Stimulated activated CD8-positive, alpha-beta memory T cell treated with anti-CD3 and anti-CD28 coated beads, Interleukin-7, amount 100 ng/mL, for 24 hours (primary cell): ENCODE data around the gene PCDHGB4.
"Not testable (repeated sequence)": the region's sequence is repeated elsewhere in the genome, so short reads cannot be mapped to it uniquely, and the experiment has no call there.

Source experiments
- DNase-seq: peaks from one replicate; pipeline ENCODE4 v3.0.0-alpha.2; 2020; ENCODE audit warnings: low read depth

PCDHGB4 gene

DNA sequence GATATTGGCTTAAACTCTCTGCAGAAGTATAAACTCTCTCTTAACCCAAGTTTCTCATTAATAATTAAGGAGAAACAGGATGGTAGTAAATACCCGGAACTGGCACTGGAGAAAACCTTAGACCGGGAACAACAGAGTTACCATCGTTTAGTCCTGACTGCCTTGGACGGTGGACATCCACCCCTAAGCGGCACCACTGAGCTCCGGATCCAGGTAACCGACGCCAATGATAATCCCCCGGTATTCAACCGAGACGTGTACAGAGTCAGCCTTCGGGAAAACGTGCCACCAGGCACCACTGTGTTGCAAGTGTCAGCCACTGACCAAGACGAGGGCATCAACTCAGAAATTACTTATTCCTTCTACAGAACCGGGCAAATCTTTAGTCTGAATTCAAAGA, 11.1 kb downstream of the PCDHGB4 start:
- DNase-seq, result no peak

DNA sequence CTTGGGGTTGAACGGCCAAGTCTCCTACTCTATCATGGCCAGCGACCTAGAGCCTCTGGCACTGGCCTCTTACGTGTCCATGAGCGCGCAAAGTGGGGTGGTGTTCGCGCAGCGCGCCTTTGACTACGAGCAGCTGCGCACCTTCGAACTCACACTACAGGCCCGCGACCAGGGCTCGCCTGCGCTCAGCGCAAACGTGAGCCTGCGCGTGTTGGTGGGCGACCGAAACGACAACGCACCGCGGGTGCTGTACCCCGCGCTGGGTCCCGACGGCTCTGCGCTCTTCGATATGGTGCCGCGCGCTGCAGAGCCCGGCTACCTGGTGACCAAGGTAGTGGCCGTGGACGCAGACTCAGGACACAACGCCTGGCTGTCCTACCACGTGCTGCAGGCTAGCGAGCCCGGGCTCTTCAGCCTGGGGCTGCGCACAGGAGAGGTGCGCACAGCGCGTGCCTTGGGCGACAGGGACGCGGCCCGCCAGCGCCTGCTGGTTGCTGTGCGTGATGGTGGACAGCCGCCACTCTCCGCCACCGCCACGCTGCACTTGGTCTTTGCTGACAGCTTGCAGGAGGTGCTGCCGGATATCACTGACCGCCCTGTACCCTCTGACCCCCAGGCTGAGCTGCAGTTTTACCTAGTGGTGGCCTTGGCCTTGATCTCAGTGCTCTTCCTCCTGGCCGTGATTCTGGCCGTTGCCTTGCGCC, 12.2 kb downstream of the PCDHGB4 start:
- DNase-seq, result no peak

DNA sequence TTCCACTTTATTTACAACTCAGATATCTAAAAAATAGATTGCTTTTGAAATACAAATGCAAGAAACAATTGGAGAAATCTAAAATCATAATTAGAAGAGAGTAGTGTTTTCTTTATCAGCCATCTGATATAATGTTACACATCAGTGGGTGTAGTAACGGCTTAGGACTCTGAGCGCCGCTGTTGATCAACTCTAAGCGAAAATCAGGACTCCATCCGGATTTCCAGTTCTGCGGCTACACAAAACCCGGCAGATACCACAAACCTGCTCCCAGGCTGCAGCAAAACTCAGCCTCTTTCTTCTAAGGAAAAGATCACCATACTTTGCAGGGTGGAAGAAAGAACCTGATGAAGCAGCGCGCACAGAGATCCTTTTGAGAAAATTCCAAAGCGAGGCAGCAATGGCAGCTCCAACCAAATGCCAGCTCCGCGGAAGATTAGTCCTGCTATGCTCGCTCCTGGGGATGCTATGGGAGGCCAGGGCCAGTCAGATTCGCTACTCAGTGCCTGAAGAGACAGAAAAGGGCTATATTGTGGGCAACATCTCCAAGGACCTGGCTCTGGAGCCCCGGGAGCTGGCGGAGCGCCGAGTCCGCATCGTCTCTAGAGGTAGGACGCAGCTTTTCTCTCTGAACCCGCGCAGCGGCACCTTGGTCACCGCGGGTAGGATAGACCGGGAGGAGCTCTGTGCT, 15.2 kb downstream of the PCDHGB4 start, which contains the start of gene PCDHGA9:
Gene PCDHGA9 (plus strand): TSS at position 226 of the 691 bp plus-strand sequence. CDS start 175 bp downstream, at position 401.
- no peak for DNase-seq

GRCh38 chr5:141403387-141403786, 15.9 kb downstream of the PCDHGB4 start:
- DNase-seq, result no peak

GRCh38 chr5:141407790-141408505, 20.4 kb downstream of the PCDHGB4 start, which contains the start of gene PCDHGB6:
PCDHGB6 (plus strand) TSS chr5:141408021; CDS start chr5:141408203, 182 bp downstream.
- not testable (repeated sequence) for DNase-seq

DNA sequence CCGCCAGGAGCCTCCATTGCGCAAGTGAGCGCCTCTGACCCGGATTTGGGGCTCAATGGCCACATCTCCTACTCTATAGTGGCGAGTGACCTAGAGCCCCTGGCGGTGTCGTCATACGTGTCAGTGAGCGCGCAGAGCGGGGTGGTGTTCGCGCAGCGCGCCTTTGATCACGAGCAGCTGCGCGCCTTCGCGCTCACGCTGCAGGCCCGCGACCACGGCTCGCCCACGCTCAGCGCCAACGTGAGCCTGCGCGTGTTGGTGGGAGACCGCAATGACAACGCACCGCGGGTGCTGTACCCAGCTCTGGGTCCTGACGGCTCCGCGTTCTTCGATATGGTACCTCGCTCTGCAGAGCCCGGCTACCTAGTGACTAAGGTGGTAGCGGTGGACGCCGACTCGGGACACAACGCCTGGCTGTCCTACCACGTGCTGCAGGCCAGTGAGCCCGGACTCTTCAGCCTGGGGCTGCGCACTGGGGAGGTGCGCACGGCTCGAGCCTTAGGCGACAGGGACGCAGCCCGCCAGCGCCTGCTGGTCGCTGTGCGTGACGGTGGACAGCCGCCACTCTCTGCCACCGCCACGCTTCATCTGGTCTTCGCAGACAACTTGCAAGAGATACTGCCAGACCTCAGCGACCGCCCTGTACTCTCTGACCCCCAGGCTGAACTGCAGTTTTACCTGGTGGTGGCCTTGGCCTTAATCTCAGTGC, 22.3 kb downstream of the PCDHGB4 start:
- no peak for DNase-seq

GRCh38 chr5:141411575-141411974, 24.1 kb downstream of the PCDHGB4 start:
- DNase-seq, result no peak

DNA sequence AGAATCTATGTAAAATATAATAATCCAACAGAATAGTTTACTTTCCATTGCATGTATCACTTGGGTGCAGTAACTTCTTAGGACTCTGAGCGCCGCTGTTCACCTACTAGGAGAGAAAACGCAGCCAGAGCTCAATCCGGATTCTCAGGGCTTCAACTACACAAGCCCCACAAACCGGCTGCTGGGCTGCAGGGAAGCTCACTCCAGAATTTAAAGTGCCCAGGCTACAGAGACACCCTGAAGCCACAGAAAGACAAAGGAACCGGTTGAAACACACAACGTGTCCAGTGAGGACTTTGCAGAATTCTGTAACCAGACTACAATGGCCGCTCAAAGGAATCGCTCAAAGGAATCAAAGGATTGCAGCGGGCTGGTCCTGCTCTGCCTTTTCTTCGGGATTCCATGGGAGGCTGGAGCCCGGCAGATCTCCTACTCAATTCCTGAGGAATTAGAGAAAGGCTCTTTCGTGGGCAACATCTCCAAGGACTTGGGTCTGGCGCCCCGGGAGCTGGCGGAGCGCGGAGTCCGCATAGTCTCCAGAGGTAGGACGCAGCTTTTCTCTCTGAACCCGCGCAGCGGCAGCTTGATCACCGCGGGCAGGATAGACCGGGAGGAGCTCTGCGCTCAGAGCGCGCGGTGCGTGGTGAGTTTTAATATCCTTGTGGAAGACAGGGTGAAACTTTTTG, 25.5 kb downstream of the PCDHGB4 start, which contains the start of gene PCDHGA10:
Gene PCDHGA10 (plus strand): TSS at position 134 of the 686 bp plus-strand sequence. CDS start 189 bp downstream, at position 323.
- DNase-seq, result no peak

DNA sequence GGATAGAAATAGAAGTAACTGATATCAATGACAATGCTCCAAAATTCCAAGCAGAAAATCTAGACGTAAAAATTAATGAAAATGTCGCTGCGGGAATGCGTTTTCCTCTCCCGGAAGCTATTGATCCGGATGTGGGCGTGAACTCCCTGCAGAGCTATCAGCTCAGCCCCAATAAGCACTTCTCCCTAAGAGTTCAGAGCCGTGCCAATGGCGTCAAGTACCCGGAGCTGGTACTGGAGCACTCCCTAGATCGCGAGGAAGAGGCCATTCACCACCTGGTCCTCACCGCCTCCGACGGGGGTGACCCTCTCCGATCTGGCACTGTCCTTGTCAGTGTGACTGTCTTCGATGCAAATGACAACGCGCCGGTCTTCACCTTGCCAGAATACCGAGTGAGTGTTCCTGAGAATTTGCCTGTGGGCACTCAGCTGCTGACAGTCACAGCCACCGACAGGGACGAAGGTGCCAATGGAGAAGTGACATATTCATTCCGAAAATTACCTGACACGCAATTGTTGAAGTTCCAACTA, 26.1 kb downstream of the PCDHGB4 start:
- no peak for DNase-seq

DNA sequence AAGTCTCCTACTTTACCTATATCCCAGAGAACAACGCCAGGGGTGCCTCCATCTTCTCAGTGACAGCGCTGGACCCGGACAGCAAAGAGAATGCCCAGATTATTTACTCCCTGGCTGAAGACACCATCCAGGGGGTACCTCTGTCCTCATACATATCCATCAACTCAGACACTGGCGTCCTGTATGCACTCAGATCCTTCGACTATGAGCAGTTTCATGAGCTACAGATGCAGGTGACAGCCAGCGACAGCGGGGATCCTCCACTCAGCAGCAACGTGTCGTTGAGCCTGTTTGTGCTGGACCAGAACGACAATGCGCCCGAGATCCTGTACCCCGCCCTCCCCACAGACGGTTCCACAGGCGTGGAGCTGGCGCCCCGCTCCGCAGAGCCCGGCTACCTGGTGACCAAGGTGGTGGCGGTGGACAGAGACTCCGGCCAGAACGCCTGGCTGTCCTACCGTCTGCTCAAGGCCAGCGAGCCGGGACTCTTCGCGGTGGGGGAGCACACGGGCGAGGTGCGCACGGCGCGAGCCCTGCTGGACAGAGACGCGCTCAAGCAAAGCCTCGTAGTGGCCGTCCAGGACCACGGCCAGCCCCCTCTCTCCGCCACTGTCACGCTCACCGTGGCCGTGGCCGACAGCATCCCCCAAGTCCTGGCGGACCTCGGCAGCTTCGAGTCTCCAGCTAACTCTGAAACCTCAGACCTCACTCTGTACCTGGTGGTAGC, 27.2 kb downstream of the PCDHGB4 start:
- DNase-seq, result not testable (repeated sequence)

GRCh38 chr5:141415275-141415618, 27.7 kb downstream of the PCDHGB4 start:
- DNase-seq, result not testable (repeated sequence)

DNA sequence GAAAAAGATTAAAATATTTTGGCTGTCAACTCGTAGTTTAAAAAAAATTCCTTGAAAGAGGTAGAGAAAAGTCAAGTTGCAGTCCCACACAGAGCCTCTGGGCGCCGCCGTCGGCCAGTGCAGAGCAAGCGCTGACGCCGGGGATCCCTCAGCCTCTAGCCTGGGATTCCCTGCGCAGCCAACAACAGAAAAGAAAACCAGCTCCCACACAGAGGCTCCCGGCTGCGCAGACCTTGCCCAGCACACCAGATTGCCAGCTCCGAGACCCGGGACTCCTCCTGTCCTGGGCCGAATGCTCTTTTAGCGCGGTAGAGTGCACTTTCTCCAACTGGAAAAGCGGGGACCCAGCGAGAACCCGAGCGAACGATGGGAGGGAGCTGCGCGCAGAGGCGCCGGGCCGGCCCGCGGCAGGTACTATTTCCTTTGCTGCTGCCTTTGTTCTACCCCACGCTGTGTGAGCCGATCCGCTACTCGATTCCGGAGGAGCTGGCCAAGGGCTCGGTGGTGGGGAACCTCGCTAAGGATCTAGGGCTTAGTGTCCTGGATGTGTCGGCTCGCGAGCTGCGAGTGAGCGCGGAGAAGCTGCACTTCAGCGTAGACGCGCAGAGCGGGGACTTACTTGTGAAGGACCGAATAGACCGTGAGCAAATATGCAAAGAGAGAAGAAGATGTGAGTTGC, 30.1 kb downstream of the PCDHGB4 start, which contains the start of gene PCDHGB7:
Gene PCDHGB7 (plus strand): TSS at position 184 of the 679 bp plus-strand sequence. CDS start 183 bp downstream, at position 367.
- DNase-seq, result not testable (repeated sequence)

GRCh38 chr5:141419074-141419880, 31.8 kb downstream of the PCDHGB4 start:
- no peak for DNase-seq

DNA sequence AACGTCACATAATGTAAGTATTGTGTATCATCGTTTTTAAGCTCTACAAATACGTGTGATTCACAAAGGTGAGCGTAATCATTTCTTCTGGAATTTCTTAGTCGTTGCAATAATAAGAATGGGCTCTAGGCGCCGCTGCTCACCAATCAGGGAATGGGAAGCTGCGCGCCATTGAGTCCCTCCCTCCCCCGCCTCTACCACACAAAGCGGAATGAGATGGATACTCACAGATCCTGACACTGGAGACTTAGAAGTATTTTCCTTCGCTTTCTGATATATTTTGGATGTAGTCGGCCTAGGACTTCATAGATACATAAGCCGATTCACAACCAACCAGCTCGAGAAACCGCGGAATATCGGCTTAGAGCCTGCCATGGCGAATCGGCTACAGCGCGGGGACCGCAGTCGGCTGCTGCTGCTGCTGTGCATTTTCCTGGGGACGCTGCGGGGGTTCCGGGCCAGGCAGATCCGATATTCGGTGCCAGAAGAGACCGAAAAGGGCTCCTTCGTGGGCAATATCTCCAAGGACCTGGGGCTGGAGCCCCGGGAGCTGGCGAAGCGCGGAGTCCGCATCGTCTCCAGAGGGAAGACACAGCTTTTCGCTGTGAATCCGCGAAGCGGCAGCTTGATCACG, 33.5 kb downstream of the PCDHGB4 start, which contains the start of gene PCDHGA11:
Gene PCDHGA11 (plus strand): TSS at position 197 of the 634 bp plus-strand sequence. CDS start 177 bp downstream, at position 374.
- no peak for DNase-seq

DNA sequence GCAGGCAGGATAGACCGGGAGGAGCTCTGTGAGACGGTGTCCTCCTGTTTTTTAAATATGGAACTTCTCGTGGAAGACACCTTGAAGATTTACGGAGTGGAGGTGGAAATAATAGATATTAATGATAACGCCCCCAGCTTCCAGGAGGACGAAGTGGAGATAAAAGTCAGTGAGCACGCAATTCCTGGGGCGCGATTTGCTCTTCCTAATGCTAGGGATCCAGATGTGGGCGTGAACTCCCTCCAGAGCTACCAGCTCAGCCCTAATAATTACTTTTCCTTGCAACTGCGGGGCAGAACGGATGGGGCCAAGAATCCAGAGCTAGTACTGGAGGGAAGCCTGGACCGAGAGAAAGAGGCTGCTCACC, 34.0 kb downstream of the PCDHGB4 start:
- DNase-seq, result no peak

DNA sequence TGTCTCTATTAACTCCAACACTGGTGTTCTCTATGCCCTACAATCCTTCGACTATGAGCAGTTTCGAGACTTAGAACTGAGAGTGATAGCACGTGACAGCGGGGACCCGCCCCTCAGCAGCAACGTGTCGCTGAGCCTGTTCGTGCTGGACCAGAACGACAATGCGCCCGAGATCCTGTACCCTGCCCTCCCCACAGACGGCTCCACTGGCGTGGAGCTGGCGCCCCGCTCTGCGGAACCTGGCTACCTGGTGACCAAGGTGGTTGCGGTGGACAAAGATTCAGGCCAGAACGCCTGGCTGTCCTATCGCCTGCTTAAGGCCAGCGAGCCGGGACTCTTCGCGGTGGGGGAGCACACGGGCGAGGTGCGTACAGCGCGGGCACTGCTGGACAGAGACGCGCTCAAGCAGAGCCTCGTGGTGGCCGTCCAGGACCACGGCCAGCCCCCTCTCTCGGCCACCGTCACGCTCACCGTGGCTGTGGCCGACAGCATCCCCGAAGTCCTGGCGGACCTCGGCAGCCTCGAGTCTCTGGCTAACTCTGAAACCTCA, 35.3 kb downstream of the PCDHGB4 start:
- no peak for DNase-seq

- no peak for DNase-seq
Measured at GRCh38 chr5:141427783-141428426, 40.4 kb downstream of the PCDHGB4 start.
